ENCODE results near the gene SCGN.

Gene SCGN

GRCh38 chr6:25652007-25652515 lies at the start of gene SCGN:
TSS of gene SCGN (plus strand) at chr6:25652215. CDS start at chr6:25652404, 189 bp downstream.
- Histone ChIP-seq H3K36me3 (ENCODE audit: control insufficient read depth, insufficient read depth, low read length) (no peaks in the 10 kb centered on the region), H3K27me3 (replicated peaks; ENCODE audit: control insufficient read depth, insufficient read depth, low read length) (no peaks in the 10 kb centered on the region), H3K4me3 (replicated peaks; ENCODE audit: low read depth, low read length) (no peak within 1 kb of the TSS)
- peak; percentile 5 for DNase-seq (ENCODE audit: extremely low read depth, insufficient read length)
- no peak for TF ChIP-seq CTCF (IDR thresholded peaks at IDR 0.05; ENCODE audit: insufficient read depth, low read length, poor library complexity, severe bottlenecking)

- DNase-seq (ENCODE audit: extremely low read depth, insufficient read length), result no peak
- no peak overlapping the region for H3K4me3 ChIP-seq (replicated peaks; ENCODE audit: low read depth, low read length)
- no peaks in the 10 kb centered on the region for H3K27me3 ChIP-seq (replicated peaks; ENCODE audit: control insufficient read depth, insufficient read depth, low read length)
- no peak for TF ChIP-seq CTCF (IDR thresholded peaks at IDR 0.05; ENCODE audit: insufficient read depth, low read length, poor library complexity, severe bottlenecking)
- no peaks in the 10 kb centered on the region for H3K36me3 ChIP-seq (ENCODE audit: control insufficient read depth, insufficient read depth, low read length)
Observed at GRCh38 chr6:25602674-25602982, 49.4 kb upstream of the SCGN start.

GRCh38 chr6:25603251-25603650 lies 48.8 kb upstream of the SCGN start:
- no peaks in the 10 kb centered on the region for H3K27me3 ChIP-seq (replicated peaks; ENCODE audit: control insufficient read depth, insufficient read depth, low read length)
- DNase-seq (ENCODE audit: extremely low read depth, insufficient read length), result no peak
- H3K4me3 ChIP-seq (replicated peaks; ENCODE audit: low read depth, low read length), result no peak overlapping the region
- no peaks in the 10 kb centered on the region for H3K36me3 ChIP-seq (ENCODE audit: control insufficient read depth, insufficient read depth, low read length)
- TF ChIP-seq CTCF (IDR thresholded peaks at IDR 0.05; ENCODE audit: insufficient read depth, low read length, poor library complexity, severe bottlenecking), result no peak

- no peak for DNase-seq (ENCODE audit: extremely low read depth, insufficient read length)
- TF ChIP-seq CTCF (IDR thresholded peaks at IDR 0.05; ENCODE audit: insufficient read depth, low read length, poor library complexity, severe bottlenecking), result no peak
- no peaks in the 10 kb centered on the region for H3K27me3 ChIP-seq (replicated peaks; ENCODE audit: control insufficient read depth, insufficient read depth, low read length)
- no peaks in the 10 kb centered on the region for H3K36me3 ChIP-seq (ENCODE audit: control insufficient read depth, insufficient read depth, low read length)
- no peak overlapping the region for H3K4me3 ChIP-seq (replicated peaks; ENCODE audit: low read depth, low read length)
Observed at GRCh38 chr6:25606151-25606550, 45.9 kb upstream of the SCGN start.

- no peak for TF ChIP-seq CTCF (IDR thresholded peaks at IDR 0.05; ENCODE audit: insufficient read depth, low read length, poor library complexity, severe bottlenecking)
- no peak overlapping the region for H3K4me3 ChIP-seq (replicated peaks; ENCODE audit: low read depth, low read length)
- DNase-seq (ENCODE audit: extremely low read depth, insufficient read length), result no peak
- no peaks in the 10 kb centered on the region for H3K36me3 ChIP-seq (ENCODE audit: control insufficient read depth, insufficient read depth, low read length)
- no peaks in the 10 kb centered on the region for H3K27me3 ChIP-seq (replicated peaks; ENCODE audit: control insufficient read depth, insufficient read depth, low read length)
Observed at GRCh38 chr6:25608558-25609174, 43.3 kb upstream of the SCGN start.

GRCh38 chr6:25612666-25613065 lies 39.3 kb upstream of the SCGN start:
- TF ChIP-seq CTCF (IDR thresholded peaks at IDR 0.05; ENCODE audit: insufficient read depth, low read length, poor library complexity, severe bottlenecking), result no peak
- Histone ChIP-seq H3K27me3 (replicated peaks; ENCODE audit: control insufficient read depth, insufficient read depth, low read length) (no peaks in the 10 kb centered on the region), H3K4me3 (replicated peaks; ENCODE audit: low read depth, low read length) (no peak overlapping the region), H3K36me3 (ENCODE audit: control insufficient read depth, insufficient read depth, low read length) (no peaks in the 10 kb centered on the region)
- DNase-seq (ENCODE audit: extremely low read depth, insufficient read length), result no peak

Data from GM06990 (cell line).